HuH-7.5 (cell line): ENCODE results near the gene ZNF134.

Source experiments
- DNase-seq: peaks from one replicate; pipeline ENCODE4 v3.0.0; 2011; ENCODE audit warnings: low spot score

The ZNF134 gene

DNA sequence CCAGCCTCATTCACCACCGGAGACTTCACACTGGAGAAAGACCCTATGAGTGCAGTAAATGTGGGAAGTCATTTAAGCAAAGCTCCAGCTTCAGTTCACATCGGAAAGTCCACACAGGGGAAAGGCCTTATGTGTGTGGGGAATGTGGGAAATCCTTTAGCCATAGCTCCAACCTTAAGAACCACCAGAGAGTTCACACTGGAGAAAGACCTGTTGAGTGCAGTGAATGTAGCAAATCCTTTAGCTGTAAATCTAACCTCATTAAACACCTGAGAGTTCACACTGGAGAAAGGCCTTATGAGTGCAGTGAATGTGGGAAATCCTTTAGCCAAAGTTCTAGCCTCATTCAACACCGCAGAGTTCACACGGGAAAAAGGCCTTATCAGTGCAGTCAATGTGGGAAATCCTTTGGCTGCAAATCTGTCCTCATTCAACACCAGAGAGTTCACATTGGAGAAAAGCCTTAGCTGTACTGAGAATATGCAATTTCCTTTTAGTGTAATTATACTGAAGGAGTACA, 27.7 kb downstream of the ZNF134 start:
- DNase-seq, result no peak

DNA sequence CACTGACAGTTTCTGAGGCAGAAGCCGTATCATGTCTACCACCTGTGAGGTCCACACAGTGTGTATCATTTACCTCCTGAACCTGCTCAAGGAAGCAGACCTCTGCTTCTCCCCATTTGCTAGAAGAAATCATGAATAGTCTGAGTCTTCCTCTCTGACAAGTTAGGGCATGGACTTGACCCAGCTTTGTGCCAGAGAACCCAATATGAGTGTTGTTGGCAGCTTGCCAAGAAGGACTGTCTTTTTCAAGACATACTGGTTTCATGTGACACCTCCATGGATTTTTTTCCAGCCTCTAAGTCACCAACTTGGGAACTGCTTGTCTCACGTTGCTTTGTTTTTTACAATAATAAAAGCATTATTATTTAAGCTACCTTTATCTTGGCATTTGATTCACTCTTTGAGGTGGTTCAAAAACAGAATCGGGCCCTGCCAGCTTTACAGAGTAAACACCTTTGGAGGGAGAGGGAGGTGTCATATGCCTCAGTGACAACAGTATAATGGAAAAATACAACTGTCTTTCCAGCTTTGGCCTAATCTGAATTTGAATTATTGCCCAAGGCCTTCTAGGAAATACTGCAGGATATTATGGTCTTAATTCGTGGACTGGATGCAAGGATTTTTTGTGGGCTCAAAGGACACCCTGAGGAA, 28.5 kb downstream of the ZNF134 start:
- no peak for DNase-seq

DNA sequence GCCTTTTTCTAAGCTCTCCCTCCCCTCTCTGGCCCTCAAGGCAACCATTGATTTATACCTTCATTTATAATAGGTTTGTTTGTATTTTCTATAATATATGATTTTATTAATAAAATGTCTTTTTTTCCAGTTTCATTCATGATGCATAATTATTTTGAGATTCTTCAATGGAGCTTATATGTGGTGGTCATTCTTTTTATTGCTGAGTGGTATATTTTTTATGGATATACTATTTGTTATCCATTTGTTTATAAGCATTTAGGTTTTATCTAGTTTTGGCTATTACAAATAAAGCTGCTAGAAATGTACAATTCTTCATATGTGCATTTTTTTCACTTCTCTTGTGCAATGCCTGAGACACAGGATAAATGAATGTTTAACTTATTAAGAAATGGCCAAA, 29.7 kb downstream of the ZNF134 start:
- DNase-seq, result no peak

DNA sequence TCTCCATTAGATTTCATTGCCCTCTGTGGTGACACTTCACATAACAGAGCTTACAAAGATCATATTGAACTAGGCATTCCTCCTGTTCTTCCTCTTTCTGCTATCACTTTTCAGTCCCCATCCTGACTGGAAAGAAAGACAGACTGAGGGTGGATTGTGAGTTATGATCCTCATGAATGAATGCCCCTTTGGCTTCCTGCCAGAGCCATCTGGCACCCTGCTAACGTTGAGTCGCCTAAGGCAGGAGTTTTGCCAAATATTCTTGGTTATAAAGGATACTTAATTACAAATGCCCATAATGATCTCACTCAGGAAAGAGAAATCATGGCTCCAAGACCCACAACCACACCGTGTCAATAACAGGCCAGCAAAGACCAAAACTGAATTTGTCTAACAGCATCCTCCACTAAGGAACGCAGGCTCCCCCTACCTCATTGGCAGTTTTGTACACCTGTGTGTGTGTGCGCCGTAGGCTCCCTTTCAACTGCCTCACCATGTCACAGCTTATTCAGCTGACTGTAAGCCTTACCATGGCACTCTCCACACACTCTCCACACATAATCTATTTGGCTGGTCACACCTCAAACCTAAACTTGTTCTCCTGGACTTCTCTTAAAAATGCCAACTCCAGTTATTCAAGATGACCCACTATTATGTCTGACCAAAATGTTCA, 34.4 kb downstream of the ZNF134 start:
- DNase-seq, result no peak

DNA sequence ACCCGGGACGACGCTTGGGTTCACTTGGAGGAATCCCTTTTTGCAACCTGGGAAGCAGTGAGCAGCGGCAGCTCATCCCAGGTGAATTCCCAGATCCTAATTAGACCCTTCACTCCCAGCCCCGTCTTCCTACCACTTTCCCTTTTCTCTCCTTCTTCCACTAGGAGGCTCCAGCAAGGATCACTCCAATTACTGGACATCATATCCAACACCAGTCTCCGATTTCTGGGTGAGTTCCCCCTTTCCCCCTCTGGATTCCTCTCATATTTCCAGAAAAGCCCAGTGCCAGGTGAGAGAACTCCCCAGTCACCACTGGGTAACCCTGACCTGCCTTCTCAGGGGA, 37.6 kb downstream of the ZNF134 start:
- no peak for DNase-seq

DNA sequence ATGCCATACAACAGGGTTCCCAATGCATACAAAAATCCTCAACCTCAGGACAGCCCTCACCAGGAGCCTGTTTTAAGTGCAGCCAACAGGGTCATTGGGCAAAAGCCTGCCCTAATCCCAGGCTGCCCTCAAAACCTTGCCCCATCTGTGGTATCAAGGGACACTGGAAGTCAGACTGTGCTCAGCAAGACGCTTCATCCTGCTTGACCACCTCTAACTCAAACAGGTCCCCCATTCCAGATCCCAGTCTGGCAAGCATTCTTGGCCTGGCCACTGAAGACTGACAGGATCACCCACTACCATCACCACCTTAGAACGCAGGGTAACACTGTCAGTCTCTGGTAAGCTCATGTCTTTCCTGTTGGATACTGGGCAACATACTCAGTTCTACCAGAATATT, 39.6 kb downstream of the ZNF134 start:
- no peak for DNase-seq

DNA sequence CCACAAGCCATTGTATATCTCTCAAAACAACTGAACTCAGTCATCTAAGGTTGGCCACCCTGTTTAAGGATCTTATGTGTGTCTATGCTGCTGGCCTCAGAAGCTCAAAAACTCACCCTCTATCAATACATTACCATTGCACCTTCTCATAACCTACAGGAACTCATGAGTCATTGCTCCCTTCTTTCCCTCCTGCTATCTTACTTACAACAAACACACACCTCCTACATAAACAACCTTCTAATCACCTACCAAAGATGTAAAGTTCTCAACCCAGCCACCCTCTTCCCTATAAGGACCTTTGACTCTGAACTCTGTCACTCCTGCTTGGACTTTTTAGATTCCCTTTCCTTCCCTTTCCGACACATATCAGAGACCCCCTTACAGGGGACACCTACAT, 41.4 kb downstream of the ZNF134 start:
- DNase-seq, result no peak

DNA sequence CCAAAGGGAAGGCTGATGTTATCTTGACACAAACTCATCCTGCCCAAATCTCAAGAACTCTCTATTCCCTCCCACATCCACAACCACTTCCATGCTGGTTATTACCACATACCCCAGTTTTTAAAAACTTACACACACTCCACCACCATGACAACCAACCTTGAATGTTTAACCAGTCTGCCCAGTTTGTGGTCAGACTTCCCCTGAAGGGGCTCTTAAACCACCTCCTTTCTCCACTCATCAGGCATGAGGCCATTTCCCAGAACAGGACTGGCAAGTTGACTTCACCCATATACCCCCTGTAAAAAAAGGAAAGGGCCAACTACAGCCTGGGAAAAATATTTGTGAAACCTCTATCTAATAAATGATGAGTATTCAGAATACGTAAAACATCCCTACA, 42.3 kb downstream of the ZNF134 start:
- DNase-seq, result no peak

DNA sequence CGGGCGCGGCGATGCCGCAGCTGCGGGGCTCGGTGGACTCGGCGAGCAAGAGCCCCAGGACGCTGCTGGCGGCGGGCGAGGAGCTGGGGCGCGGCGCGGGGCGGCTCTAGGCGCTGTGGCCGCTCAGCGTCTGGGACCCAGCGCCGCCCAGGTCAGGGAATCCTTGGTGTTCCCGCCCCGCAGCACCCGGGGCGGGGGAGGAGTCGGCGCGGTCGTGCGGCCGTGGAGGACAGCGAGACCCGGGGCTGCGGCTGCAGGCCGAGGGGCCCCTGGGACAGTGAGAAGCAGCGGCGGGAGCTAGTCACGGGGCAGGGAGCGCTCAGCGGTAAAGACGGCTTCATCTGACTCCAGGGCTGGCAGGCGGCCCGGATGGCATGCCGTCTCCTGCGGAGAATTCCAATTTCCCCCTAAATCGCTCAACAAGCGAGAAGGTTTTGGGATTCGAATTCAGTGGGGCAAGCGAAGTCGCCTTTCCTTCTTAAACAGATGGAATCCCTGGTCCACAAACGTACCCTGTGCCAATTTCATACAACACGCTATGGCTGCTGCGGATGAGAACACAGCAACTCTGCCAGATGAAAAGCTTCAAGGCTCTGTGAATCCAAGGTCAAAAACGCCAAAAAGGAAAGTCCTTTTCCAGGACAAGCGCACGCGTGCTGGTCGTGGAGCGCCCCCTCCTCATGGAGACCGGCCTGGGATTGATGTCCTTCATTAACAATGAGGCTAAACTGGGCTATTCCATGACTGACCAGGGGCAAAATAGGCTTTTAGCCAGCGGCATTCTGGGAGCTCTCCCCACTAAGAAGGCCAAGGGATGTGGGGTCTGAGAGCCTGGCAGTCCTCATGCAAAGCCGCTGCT, 50.5 kb downstream of the ZNF134 start:
- DNase-seq, result peak; percentile 65

DNA sequence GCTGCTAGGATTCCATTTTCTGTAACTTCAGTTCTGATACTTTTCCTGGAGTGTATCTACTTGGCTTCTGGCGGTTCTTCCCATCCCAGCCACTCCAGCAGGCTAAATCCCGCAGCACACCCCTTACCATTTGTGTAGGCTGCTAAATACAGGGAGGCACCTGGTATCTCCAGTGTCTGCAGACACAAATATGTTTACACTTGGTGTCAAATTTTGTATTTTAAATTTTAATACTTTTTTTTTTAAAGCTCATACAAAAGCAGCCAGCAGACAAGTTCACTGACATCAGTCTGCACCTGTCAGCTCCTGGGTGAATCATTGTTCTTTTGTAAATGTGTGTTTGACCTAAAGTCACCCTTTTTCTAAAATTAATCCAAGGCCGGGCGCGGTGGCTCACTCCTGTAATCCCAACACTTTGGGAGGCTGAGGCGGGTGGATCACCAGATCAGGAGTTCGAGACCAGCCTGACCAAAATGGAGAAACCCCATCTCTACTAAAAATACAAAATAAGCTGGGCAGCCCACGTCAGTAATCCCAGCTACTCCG, 51.3 kb downstream of the ZNF134 start:
- no peak for DNase-seq

DNA sequence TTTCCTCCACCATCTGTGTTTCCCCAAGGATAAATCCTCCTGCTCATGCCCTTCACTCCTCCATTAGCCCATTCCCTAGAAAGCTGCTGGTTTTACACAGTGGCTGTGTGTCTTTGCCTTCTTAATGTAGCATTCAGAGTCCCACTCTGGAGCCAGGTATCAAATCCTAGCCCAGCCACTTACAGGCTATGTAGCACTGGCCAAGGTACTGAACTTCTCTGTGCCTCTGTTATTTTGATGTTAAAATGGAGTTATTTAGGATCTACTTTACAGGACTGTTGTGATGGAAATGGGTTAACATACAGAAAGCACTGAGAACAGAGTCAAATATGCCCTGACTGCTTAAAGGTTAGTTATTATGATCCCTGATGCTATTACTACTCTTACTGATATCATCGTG, 53.2 kb downstream of the ZNF134 start:
- DNase-seq, result no peak

DNA sequence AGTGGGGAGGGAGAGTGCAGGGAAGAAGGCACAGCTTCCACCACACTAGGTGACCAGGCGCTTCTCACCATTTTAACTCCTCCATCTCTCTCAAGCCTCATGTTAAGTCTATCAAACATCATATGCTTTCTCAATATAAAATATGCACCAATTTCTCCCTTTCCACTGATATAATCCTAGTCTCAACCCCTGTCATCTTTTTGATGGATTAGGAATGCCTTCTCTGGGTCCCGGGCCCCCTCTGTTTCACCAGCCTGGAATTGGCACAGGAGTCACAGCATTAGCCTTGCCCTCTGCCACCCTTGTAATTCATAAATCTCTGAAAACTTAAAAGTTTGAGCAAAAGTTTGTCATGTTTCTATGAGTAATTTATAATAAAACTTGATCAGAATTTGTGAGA, 54.6 kb downstream of the ZNF134 start, which contains the start of gene ZSCAN4:
Gene ZSCAN4, plus strand, starts transcription at position 301 of the 400 bp plus-strand sequence. CDS start 7,211 bp downstream, outside the sequence.
- no peak for DNase-seq

DNA sequence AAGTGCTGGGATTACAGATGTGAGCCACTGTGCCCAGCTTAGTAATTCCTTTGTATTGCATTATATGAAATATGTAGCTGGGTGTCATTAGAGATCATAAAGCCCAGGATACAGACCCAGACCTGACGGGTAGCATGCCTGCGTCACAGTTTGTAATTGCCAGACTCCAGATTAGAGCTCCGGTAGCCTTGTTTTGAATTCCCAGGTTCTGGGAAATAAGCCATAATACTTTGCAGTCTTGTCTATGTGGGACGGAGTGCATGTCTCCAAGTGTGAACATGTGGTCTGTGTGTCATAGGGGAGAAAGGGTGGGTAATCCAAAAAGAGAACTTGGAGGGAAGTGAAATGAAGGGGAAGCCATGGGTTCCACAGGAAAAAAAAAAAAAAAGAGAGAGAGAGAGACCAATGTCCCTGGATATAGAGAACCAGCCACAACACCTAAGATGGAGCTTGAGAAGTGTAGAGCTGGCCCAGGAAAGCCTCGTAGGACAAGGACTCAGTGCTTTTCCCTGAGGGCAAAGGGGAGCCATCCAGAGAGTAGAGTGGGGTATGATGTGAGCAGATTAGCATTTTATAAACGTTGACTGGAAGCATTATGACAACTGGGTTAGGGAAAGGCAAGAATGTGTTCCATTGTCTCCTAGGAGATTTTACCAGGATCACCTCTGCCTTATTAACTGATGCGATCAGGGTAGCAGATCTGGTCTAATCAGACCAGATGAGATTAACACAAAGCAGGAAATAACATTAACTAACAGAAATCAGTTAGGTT, 57.3 kb downstream of the ZNF134 start:
- no peak for DNase-seq

DNA sequence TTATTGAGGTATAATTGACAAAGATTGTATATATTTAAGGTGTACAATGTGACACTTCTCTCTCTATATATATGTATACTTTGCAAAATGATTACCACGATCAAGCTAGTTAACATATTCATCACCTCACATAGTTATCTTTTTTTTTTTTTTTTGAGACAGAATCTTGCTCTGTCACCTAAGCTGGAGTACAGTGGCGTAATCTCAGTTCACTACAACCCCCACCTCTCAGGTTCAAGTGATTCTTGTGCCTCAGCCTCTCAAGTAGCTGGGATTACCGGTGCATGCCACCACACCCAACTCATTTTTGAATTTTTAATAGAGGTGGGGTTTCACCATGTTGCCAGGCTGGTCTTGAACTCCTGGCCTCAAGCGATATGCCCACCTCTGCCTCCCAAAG, 58.4 kb downstream of the ZNF134 start:
- DNase-seq, result no peak
